Suprapubic skin (tissue), 4 donors: ENCODE measurements around the gene USP3.

Experiments
- CTCF ChIP-seq, 2 donors: fragments of 200-600 bp in 1 of 2; fragments of 450-650 bp in 1 of 2; sonication (generic) in 1 of 2; IDR thresholded peaks; one replicate each; pipeline ENCODE4 v1.5.1; 2016 to 2019; ENCODE audit warnings: antibody characterized with exemption in 2 of 2, mild to moderate bottlenecking in 1 of 2, moderate library complexity in 1 of 2
- EP300 ChIP-seq: sonication (generic); formaldehyde crosslinking; IDR thresholded peaks from one replicate; pipeline ENCODE4 v1.6.1; 2017; ENCODE audit warnings: antibody characterized with exemption
- POLR2AphosphoS5 ChIP-seq, 3 donors: sonication (generic); formaldehyde crosslinking; IDR thresholded peaks; one replicate each; pipeline ENCODE4 v1.6.1; 2017; ENCODE audit warnings: antibody characterized with exemption in 3 of 3

- no peak for TF ChIP-seq CTCF (IDR thresholded peaks at IDR 0.05)
- no peak for TF ChIP-seq POLR2AphosphoS5 (IDR thresholded peaks at IDR 0.05)
- no peak for TF ChIP-seq EP300
Observed at GRCh38 chr15:63499175-63499549, 5.2 kb upstream of the USP3 start.
